ENCODE results near the gene GM2A.

The GM2A gene

DNA sequence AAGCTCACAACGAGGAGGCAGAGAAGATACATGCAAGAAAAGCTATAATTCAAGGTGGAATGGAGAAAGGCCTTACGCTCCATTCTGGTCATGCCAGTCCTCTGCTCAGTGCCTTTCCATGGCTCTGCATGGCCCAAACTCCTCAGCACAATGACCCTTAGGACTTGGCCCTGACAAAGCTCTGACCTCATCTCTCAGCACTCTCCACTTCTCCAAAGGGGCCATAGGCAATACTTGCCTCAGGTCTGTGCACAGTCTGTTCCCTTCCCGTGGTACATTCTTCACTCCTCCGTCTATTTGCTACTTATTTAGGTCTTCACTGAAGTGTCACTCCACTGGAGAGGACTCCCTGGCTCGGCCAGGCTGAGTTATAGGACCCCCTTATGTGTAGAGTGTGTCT, 25.9 kb downstream of the GM2A start:
- TF ChIP-seq, protein P1, sequence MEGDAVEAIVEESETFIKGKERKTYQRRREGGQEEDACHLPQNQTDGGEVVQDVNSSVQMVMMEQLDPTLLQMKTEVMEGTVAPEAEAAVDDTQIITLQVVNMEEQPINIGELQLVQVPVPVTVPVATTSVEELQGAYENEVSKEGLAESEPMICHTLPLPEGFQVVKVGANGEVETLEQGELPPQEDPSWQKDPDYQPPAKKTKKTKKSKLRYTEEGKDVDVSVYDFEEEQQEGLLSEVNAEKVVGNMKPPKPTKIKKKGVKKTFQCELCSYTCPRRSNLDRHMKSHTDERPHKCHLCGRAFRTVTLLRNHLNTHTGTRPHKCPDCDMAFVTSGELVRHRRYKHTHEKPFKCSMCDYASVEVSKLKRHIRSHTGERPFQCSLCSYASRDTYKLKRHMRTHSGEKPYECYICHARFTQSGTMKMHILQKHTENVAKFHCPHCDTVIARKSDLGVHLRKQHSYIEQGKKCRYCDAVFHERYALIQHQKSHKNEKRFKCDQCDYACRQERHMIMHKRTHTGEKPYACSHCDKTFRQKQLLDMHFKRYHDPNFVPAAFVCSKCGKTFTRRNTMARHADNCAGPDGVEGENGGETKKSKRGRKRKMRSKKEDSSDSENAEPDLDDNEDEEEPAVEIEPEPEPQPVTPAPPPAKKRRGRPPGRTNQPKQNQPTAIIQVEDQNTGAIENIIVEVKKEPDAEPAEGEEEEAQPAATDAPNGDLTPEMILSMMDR (IDR thresholded peaks at IDR 0.05; ENCODE audit: low read depth, low read length, missing control alignments), result no peak
- no peak overlapping the region for H3K4me3 ChIP-seq (ENCODE audit: low read depth, low read length)
- no peak for DNase-seq (ENCODE audit: low read depth)
- in situ Hi-C loops (cut with HindIII; ENCODE audit: low sequenced_read_pairs), result no loop called here

DNA sequence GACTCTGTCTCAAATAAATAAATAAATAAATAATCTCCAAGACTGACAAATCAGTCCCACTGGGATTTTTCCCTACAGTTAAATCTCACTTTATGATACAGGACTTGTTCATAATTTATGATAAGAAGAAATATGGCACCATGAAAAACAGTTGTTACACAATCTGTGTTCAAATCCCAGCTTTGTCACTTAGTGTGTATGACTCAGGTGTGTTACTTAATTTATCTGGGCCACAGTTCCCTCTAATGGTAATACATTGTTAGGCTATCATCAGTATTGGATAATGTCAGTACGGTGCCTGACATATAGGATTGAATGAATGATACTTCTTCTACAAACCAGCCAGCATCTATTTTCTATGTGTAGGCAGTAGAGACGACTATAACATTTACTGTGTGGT, 27.5 kb downstream of the GM2A start:
- no peak for DNase-seq (ENCODE audit: low read depth)
- H3K4me3 ChIP-seq (ENCODE audit: low read depth, low read length), result no peak overlapping the region
- TF ChIP-seq, protein P1 (IDR thresholded peaks at IDR 0.05; ENCODE audit: low read depth, low read length, missing control alignments), result no peak
- in situ Hi-C loops (cut with HindIII; ENCODE audit: low sequenced_read_pairs), result no loop called here

DNA sequence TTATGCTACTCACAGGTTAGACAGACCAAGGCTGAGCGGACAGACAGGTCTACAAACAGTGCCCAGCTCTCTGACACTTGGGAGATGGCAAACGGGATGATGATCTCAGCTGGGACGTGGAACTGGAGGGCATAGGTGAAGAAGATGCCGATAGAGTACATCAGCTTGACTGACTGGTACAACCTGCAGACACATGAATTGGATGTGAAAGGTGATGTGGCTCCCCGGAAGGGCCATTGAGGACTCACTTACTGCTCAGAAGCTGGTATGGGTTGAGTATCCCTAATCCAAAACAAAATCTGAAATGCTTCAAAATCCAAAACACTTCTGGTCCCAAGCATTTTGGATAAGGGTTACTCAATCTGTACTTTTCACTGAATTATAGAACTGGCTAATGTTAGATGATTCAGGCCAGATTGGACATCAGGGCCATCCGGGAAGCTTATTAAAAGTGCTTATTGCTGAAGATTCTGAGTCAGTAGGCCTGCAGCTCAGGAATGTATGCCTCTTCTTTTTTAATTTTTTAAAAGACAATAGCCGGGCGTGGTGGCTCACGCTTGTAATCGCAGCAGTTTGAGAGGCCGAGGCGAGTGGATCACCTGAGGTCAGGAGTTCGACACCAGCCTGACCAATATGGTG, 28.1 kb downstream of the GM2A start:
- DNase-seq (ENCODE audit: low read depth), result no peak
- in situ Hi-C loops (cut with HindIII; ENCODE audit: low sequenced_read_pairs), result no loop called here
- no peak overlapping the region for H3K4me3 ChIP-seq (ENCODE audit: low read depth, low read length)
- TF ChIP-seq, protein P1 (IDR thresholded peaks at IDR 0.05; ENCODE audit: low read depth, low read length, missing control alignments), result no peak

DNA sequence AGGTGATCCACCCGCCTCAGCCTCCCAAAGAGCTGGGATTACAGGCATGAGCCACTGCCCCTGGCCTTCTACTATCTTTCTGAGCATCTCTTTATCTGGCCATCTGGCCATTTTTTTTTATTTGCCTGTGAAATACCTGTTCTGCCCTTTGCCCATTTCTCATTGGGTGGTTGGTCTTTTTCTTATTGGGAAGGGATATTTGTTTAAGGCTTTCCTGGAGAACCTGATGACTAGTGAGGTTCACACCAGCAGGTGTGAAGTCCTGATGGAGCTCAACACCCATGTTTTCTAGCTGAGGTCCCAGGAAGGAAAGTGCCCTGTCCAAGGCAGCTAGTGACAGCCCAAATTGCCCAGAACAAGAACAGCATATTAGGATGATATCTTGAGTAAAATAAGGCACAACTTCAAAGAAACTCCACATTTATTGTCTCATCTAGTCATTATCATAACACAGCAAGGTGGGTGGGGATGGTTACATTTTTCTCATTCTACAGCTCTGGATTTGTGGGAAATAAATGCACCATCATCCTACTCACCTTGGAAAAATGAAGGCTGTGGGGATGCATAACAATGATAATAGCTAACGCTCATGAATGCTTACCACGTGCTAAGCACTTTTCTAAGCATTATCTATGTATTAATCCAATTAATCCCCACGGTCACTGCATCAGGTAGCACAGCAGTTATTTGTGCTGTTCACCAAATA, 30.3 kb downstream of the GM2A start:
- DNase-seq (ENCODE audit: low read depth), result no peak

DNA sequence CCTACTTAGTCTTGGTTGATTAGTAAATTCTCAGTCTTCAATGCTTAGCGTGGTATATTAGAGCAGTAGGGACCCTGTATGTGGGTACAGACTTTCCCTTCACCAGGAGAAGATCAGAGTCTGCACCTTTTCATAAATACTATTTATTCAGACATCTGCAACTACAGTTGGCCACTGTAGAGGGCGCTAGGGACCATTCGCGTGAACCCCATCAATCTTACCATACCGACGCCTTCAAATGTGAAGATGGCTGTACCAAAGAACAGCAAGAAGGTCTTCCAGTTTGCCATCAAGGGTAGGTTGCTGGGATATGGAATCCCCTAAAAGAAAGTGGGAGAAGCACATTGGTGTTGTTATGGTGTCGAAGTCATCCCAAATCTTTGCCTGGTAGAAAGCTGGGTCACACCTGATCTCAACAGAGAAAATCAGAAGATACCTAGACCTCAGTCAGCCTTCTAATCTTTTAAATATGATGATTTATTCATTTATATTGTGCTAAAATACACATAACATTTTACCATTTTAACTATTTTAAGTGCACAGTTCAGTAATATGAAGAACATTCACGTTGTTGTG, 31.5 kb downstream of the GM2A start:
- TF ChIP-seq, protein P1 (IDR thresholded peaks at IDR 0.05; ENCODE audit: low read depth, low read length, missing control alignments), result no peak
- H3K4me3 ChIP-seq (ENCODE audit: low read depth, low read length), result no peak overlapping the region
- in situ Hi-C loops (cut with HindIII; ENCODE audit: low sequenced_read_pairs), result no loop called here
- DNase-seq (ENCODE audit: low read depth), result no peak

More for the DNA sequence above, 30.3 kb downstream of the GM2A start:
- no peak overlapping the region for H3K4me3 ChIP-seq (ENCODE audit: low read depth, low read length)
- TF ChIP-seq, protein P1 (IDR thresholded peaks at IDR 0.05; ENCODE audit: low read depth, low read length, missing control alignments), result no peak
- in situ Hi-C loops (cut with HindIII; ENCODE audit: low sequenced_read_pairs), result no loop called here

DNA sequence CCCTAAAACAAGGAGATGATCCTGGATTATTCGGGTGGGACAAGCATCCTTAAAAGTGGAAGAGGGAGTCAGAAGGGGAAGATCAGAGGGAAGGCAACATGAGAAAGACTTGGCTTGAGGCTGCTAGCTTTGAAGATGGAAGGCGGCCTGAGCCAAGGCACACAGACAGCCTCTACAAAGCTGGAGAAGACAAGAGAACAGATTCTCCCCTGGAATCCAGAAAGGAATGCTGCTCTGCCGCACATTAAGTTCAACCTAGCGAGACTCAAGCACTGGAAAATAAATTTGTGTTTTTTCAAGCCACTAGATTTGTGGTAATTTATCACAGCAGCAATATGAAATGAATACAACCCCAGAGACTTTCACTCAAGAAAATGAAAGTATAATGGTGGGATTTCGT, 32.7 kb downstream of the GM2A start:
- H3K4me3 ChIP-seq (ENCODE audit: low read depth, low read length), result no peak overlapping the region
- TF ChIP-seq, protein P1 (IDR thresholded peaks at IDR 0.05; ENCODE audit: low read depth, low read length, missing control alignments), result no peak
- in situ Hi-C loops (cut with HindIII; ENCODE audit: low sequenced_read_pairs), result no loop called here
- DNase-seq (ENCODE audit: low read depth), result no peak
